ENCODE data around the gene RAB11B. TPM values are rescaled to one million over a fixed set of nuclear protein-coding genes. Genes with fewer than 3 reads are reported as not detected.

Gene RAB11B
- total RNA-seq, 1 experiment from 2014 or later: 140 TPM

- TSS peak; percentile 73 for BruUV-seq (replicated peaks)
- ChIA-PET POLR2A (interaction anchor here (0.6 to 3.0 kb wide), 10 partner anchors 10 to 123 kb away, joined by 3 to 20 read pairs (median 8); partner anchors contain the start of genes ANGPTL4, MARCHF2 and ZNF414), RAD21 (ENCODE audit: low non-redundant PET in 1 of 2, low total read pairs in 2 of 2, uncharacterized antibody in 2 of 2, unreplicated experiment in 2 of 2) (interaction anchor here in 1 of 2 experiments (0.5 kb wide), 1 partner anchor 42 kb away, joined by 4 read pairs; no protein-coding TSS in a partner anchor), CTCF (interaction anchor here (0.9 to 2.2 kb wide), 4 partner anchors 22 to 56 kb away, joined by 3 to 9 read pairs (median 6); partner anchors contain the start of gene MARCHF2)
- no peak for DNase-seq (ENCODE audit: low read depth, low spot score)
- TF ChIP-seq SRF (IDR thresholded peaks at IDR 0.05; ENCODE audit: low read depth): no peak
- no peak for TF ChIP-seq JUND (IDR thresholded peaks at IDR 0.05)
- TF ChIP-seq CBX3 (IDR thresholded peaks at IDR 0.05; ENCODE audit: low read depth): no peak
- no peak for TF ChIP-seq REST (IDR thresholded peaks at IDR 0.05; ENCODE audit: low read depth)
- no peak for TF ChIP-seq ZBTB33 (IDR thresholded peaks at IDR 0.05; ENCODE audit: extremely low read depth, insufficient replicate concordance, low read length)
- no peak for TF ChIP-seq RAD21 (IDR thresholded peaks at IDR 0.05; ENCODE audit: low read depth)
- TF ChIP-seq ELF1 (IDR thresholded peaks at IDR 0.05; ENCODE audit: borderline replicate concordance, low read depth): no peak
- no peak for TF ChIP-seq POLR2AphosphoS5 (IDR thresholded peaks at IDR 0.05; ENCODE audit: low read depth, low read length)
- TF ChIP-seq ZFX (IDR thresholded peaks at IDR 0.05): no peak
- TF ChIP-seq CEBPB (IDR thresholded peaks at IDR 0.05; ENCODE audit: low read depth): no peak
- no peak for TF ChIP-seq MAX (IDR thresholded peaks at IDR 0.05)
- no peak for TF ChIP-seq SIN3A (IDR thresholded peaks at IDR 0.05; ENCODE audit: low read depth)
- H3K9ac ChIP-seq (ENCODE audit: low read length): peak overlapping the region; percentile 39
- no peak overlapping the region for H2AFZ ChIP-seq (ENCODE audit: low read depth, low read length, poor library complexity, severe bottlenecking)
- H3K4me3 ChIP-seq (replicated peaks in 1 of 2; ENCODE audit: low read depth in 1 of 2, low read length in 2 of 2): peak overlapping the region; percentile 62 to 95
- peaks cover 51% of the 10 kb centered on the region for H3K79me2 ChIP-seq (ENCODE audit: insufficient read depth, low read length)
- intact Hi-C loops (cut with micrococcal nuclease): no loop called here
- no peak for ATAC-seq
- no peaks in the 10 kb centered on the region; a peak in 1 of 4 replicates for H3K36me3 ChIP-seq (ENCODE audit: control insufficient read depth in 1 of 2, insufficient read depth in 2 of 2, low read length in 2 of 2)
- H3K27me3 ChIP-seq (ENCODE audit: insufficient read depth, low read length): no peaks in the 10 kb centered on the region
- H3K27ac ChIP-seq (ENCODE audit: low read depth, low read length): peak overlapping the region; percentile 44; the same call in 1 of the 2 replicates
- H3K9me2 ChIP-seq (ENCODE audit: insufficient read depth): no peaks in the 10 kb centered on the region
- H4K20me1 ChIP-seq (ENCODE audit: insufficient read depth): no peaks in the 10 kb centered on the region; the same call in 1 of the 2 replicates
- peaks cover 6 to 25% of the 10 kb centered on the region in 2 experiments; a peak in 3 of 4 replicates for H3K4me1 ChIP-seq (ENCODE audit: control insufficient read depth in 1 of 2, insufficient read depth in 2 of 2, low read length in 2 of 2)
- H3K9me3 ChIP-seq (ENCODE audit: control insufficient read depth in 1 of 2, insufficient read depth in 1 of 2, low read depth in 1 of 2, low read length in 2 of 2): no peaks in the 10 kb centered on the region; a peak in 1 of 4 replicates
- H3K4me2 ChIP-seq (ENCODE audit: low read length): peak overlapping the region; percentile 86
Observed at GRCh38 chr19:8391198-8392016, 1.2 kb downstream of the RAB11B start.
